Smooth muscle cell (in vitro differentiated cells): ENCODE measurements around the gene GALNT1. TPM values are rescaled to one million over a fixed set of nuclear protein-coding genes. Genes with fewer than 3 reads are reported as not detected.

ENCODE experiments used
- DNase-seq: peaks from one replicate; lab custom pipeline; 2025; ENCODE audit not compliant: unreplicated experiment; lab: John Stamatoyannopoulos, UW
- H2AFZ ChIP-seq: fragments of 200-600 bp; sonication (generic); 2 replicates; pipeline ENCODE4 v1.6.0; 2016; ENCODE audit warnings: antibody characterized with exemption, low read depth, mild to moderate bottlenecking
- H3F3A ChIP-seq: fragments of 200-600 bp; sonication (generic); 2 replicates; pipeline ENCODE4 v1.6.0; 2017; ENCODE audit warnings: antibody characterized with exemption, low read depth
- H3K27ac ChIP-seq: fragments of 200-600 bp; sonication (generic); 2 replicates; pipeline ENCODE4 v1.5.1; 2016; ENCODE audit warnings: low read depth, mild to moderate bottlenecking
- H3K27me3 ChIP-seq: fragments of 200-600 bp; sonication (generic); 2 replicates; pipeline ENCODE4 v1.6.1; 2016; ENCODE audit warnings: low read depth, mild to moderate bottlenecking
- H3K36me3 ChIP-seq: fragments of 200-600 bp; sonication (generic); 2 replicates; pipeline ENCODE4 v1.5.1; 2016; ENCODE audit warnings: low read depth
- H3K4me1 ChIP-seq: fragments of 200-600 bp; sonication (generic); 2 replicates; pipeline ENCODE4 v1.5.1; 2016; ENCODE audit warnings: low read depth
- H3K4me2 ChIP-seq: fragments of 200-600 bp; sonication (generic); 2 replicates; pipeline ENCODE4 v1.6.0; 2016; ENCODE audit warnings: mild to moderate bottlenecking
- H3K4me3 ChIP-seq: fragments of 200-600 bp; sonication (generic); 2 replicates; pipeline ENCODE4 v1.5.1; 2016; ENCODE audit warnings: mild to moderate bottlenecking
- H3K79me2 ChIP-seq: fragments of 200-600 bp; sonication (generic); 2 replicates; pipeline ENCODE4 v1.6.0; 2016; ENCODE audit warnings: low read depth, mild to moderate bottlenecking
- H3K9ac ChIP-seq: fragments of 200-600 bp; sonication (generic); 2 replicates; pipeline ENCODE4 v1.6.0; 2016; ENCODE audit warnings: low read depth
- H3K9me3 ChIP-seq: fragments of 200-600 bp; sonication (generic); replicated peaks from 2 replicates; pipeline ENCODE4 v1.5.1; 2016; ENCODE audit warnings: low read depth
- H4K20me1 ChIP-seq: fragments of 200-600 bp; sonication (generic); 2 replicates; pipeline ENCODE4 v1.6.0; 2016; ENCODE audit warnings: low read depth
- WGBS: methylation state at CpG from one replicate; pipeline ENCODE4 v1.1.7; 2016; ENCODE audit warnings: low lambda C conversion rate; 5-methylcytosine and 5-hydroxymethylcytosine counted together
- polyA plus RNA-seq: library from polyadenylated mRNA; unstranded; fragments of >200 nt; fragmentation: Nextera tagmentation; extraction: Ambion mirVana; gene quantifications from 2 replicates; pipeline ENCODE4 v1.2.1, GENCODE V29; 2016
- total RNA-seq: library from RNA; depleted of rRNA; stranded (reverse); fragments of >200 nt; gene quantifications from 2 replicates; pipeline ENCODE4 v1.2.3, GENCODE V29; 2014
- TF ChIP-seq, protein P1 (sequence below): fragments of 200-600 bp; sonication (generic); IDR thresholded peaks from 2 replicates; pipeline ENCODE4 v1.5.1; 2017; ENCODE audit warnings: borderline replicate concordance, mild to moderate bottlenecking, antibody characterized with exemption; ENCODE audit not compliant: insufficient read depth, poor library complexity, severe bottlenecking

GALNT1 gene
- total and polyA plus RNA-seq, 2 experiments from 2014 or later: 151 to 195 TPM

GRCh38 chr18:35584735-35585134 is 3.2 kb downstream of the GALNT1 start:
- no peaks in the 10 kb centered on the region for H3K9me3 ChIP-seq
- H3K4me2 ChIP-seq: no peak overlapping the region
- H3K4me3 ChIP-seq: no peak overlapping the region
- no peaks in the 10 kb centered on the region for H3K36me3 ChIP-seq
- H3K4me1 ChIP-seq: peaks cover 16% of the 10 kb centered on the region
- H3K27ac ChIP-seq: no peak overlapping the region
- no peak overlapping the region for H2AFZ ChIP-seq
- peaks cover 84% of the 10 kb centered on the region for H3K79me2 ChIP-seq
- DNase-seq: no peak
- WGBS: 97% methylated on average over 5 of the region's 5 CpGs
- no peak overlapping the region for H3K9ac ChIP-seq
- TF ChIP-seq, protein P1, sequence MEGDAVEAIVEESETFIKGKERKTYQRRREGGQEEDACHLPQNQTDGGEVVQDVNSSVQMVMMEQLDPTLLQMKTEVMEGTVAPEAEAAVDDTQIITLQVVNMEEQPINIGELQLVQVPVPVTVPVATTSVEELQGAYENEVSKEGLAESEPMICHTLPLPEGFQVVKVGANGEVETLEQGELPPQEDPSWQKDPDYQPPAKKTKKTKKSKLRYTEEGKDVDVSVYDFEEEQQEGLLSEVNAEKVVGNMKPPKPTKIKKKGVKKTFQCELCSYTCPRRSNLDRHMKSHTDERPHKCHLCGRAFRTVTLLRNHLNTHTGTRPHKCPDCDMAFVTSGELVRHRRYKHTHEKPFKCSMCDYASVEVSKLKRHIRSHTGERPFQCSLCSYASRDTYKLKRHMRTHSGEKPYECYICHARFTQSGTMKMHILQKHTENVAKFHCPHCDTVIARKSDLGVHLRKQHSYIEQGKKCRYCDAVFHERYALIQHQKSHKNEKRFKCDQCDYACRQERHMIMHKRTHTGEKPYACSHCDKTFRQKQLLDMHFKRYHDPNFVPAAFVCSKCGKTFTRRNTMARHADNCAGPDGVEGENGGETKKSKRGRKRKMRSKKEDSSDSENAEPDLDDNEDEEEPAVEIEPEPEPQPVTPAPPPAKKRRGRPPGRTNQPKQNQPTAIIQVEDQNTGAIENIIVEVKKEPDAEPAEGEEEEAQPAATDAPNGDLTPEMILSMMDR: no peak
- peaks cover 57% of the 10 kb centered on the region for H4K20me1 ChIP-seq
- no peaks in the 10 kb centered on the region for H3K27me3 ChIP-seq
- H3F3A ChIP-seq: peaks cover 11% of the 10 kb centered on the region

DNA sequence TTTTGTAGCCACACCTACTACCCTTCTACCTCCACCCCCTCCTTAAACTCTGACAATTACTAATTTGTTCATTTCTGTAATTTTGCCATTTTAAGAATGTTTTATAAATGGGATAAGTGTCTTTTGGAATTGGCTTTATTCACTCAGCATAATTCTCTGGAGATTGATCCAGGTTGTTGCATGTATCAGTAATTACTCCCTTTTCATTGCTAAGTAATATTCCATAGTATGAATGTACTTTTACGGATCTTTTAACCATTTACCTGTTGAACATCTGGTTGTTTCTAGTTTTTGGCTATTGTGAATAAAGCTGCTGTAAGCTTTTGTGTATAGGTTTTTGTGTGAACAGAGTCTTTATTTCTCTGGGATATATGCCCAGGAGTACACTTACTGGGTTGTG is 4.1 kb downstream of the GALNT1 start:
- Histone ChIP-seq H3K79me2 (peaks cover 85% of the 10 kb centered on the region), H4K20me1 (peaks cover 66% of the 10 kb centered on the region), H3K4me2 (no peak overlapping the region), H3K4me3 (no peak overlapping the region), H3K36me3 (no peaks in the 10 kb centered on the region), H2AFZ (no peak overlapping the region), H3K27me3 (no peaks in the 10 kb centered on the region), H3K27ac (no peak overlapping the region), H3K9me3 (no peaks in the 10 kb centered on the region), H3K9ac (no peak overlapping the region), H3F3A (peaks cover 11% of the 10 kb centered on the region), H3K4me1 (peaks cover 12% of the 10 kb centered on the region)
- TF ChIP-seq, protein P1: no peak
- WGBS: 100% methylated on average over 1 of the region's 1 CpG
- no peak for DNase-seq

DNA sequence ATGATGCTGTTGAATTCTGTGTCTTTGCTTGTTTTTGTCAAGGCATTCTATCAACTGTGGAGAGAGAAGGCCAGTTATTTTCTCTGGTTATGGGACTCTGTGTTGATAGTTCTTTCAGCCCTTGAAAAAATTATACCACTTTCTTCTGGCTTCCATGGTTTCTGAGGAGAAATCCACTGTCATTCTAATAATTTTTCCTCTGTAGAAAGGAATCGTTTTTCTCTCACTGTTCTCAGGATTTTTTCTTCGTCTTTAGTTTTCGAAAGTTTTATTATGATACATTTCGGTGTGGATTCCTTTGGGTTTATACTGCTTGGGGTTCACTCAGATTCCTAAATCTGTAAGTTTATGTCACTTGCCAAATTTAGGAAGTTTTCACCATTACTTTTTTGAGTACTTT is 6.6 kb downstream of the GALNT1 start:
- peaks cover 16% of the 10 kb centered on the region for H3F3A ChIP-seq
- H2AFZ ChIP-seq: no peak overlapping the region
- no peaks in the 10 kb centered on the region for H3K9me3 ChIP-seq
- H4K20me1 ChIP-seq: peaks cover 85% of the 10 kb centered on the region
- WGBS: 95% methylated on average over 4 of the region's 4 CpGs
- H3K4me3 ChIP-seq: no peak overlapping the region
- no peak overlapping the region for H3K27ac ChIP-seq
- peaks cover 12% of the 10 kb centered on the region for H3K4me1 ChIP-seq
- no peak overlapping the region for H3K9ac ChIP-seq
- H3K4me2 ChIP-seq: no peak overlapping the region
- DNase-seq: no peak
- no peaks in the 10 kb centered on the region for H3K27me3 ChIP-seq
- TF ChIP-seq, protein P1: no peak
- peaks cover 100% of the 10 kb centered on the region for H3K79me2 ChIP-seq
- no peaks in the 10 kb centered on the region for H3K36me3 ChIP-seq

GRCh38 chr18:35588995-35589394 is 7.5 kb downstream of the GALNT1 start:
- H2AFZ ChIP-seq: no peak overlapping the region
- WGBS: 94% methylated on average over 6 of the region's 6 CpGs
- peaks cover 100% of the 10 kb centered on the region for H3K79me2 ChIP-seq
- H3K4me3 ChIP-seq: no peak overlapping the region
- peaks cover 10% of the 10 kb centered on the region for H3F3A ChIP-seq
- no peak overlapping the region for H3K4me2 ChIP-seq
- no peaks in the 10 kb centered on the region for H3K9me3 ChIP-seq
- no peaks in the 10 kb centered on the region for H3K36me3 ChIP-seq
- TF ChIP-seq, protein P1: peak; percentile 13
- peaks cover 8% of the 10 kb centered on the region for H3K4me1 ChIP-seq
- H3K9ac ChIP-seq: no peak overlapping the region
- no peak overlapping the region for H3K27ac ChIP-seq
- H4K20me1 ChIP-seq: peaks cover 85% of the 10 kb centered on the region
- H3K27me3 ChIP-seq: no peaks in the 10 kb centered on the region
- no peak for DNase-seq
